Esophagus muscularis mucosa (tissue), 3 donors: ENCODE data around the gene OSBPL3.

Source experiments
- CTCF ChIP-seq, 3 experiments: fragments of 200-600 bp in 2 of 3; fragments of 450-650 bp in 1 of 3; sonication (generic) in 2 of 3; IDR thresholded peaks; one replicate each; pipeline ENCODE4 v1.5.1; 2017 to 2019; ENCODE audit warnings: antibody characterized with exemption in 3 of 3, mild to moderate bottlenecking in 2 of 3, moderate library complexity in 1 of 3
- POLR2A ChIP-seq: fragments of 450-650 bp; IDR thresholded peaks from one replicate; pipeline ENCODE4 v1.6.1; 2017; ENCODE audit warnings: antibody characterized with exemption, moderate library complexity, mild to moderate bottlenecking, low read depth
- POLR2AphosphoS5 ChIP-seq, 2 donors: sonication (generic); formaldehyde crosslinking; IDR thresholded peaks; one replicate each; pipeline ENCODE4 v1.6.1; 2017; ENCODE audit warnings: antibody characterized with exemption in 2 of 2

DNA sequence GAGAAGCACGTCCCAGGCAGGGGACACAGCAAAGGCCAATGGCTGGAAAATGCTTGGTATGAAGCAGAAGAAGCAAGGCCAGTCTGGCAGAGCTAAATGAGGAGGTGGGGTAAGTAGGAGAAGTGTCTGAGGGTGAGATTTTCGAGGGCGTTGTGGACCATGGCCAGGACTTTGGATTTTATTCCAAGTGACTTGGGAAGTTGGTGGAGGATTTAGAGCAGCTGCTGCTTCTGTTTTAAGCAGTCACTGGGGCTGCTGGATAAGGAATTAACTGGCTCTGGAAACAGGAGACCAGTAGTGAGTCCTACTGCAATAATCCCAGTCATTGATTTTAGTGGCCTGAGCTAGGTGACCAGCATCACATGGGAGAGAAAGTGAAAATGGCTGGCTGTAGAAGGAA is 155.1 kb downstream of the OSBPL3 start:
- no peak for TF ChIP-seq CTCF (IDR thresholded peaks at IDR 0.05)
- TF ChIP-seq POLR2AphosphoS5 (IDR thresholded peaks at IDR 0.05): no peak
- TF ChIP-seq POLR2A: no peak
